Neuronal stem cell (in vitro differentiated cells): Measurements from ENCODE around the gene GPATCH4.

ENCODE experiments used
- DNase-seq: peaks from one replicate; pipeline ENCODE4 v3.0.0-alpha.2; 2013; ENCODE audit warnings: low spot score
- H2AFZ ChIP-seq: one replicate; pipeline ENCODE4 v1.6.1; 2013; ENCODE audit warnings: mild to moderate bottlenecking, low read length, inconsistent platforms
- H2AK5ac ChIP-seq: 2 replicates; pipeline ENCODE4 v1.6.1; 2013; ENCODE audit warnings: low read depth, mild to moderate bottlenecking, inconsistent platforms, low read length, moderate library complexity, mixed read lengths
- H2BK120ac ChIP-seq: 2 replicates; pipeline ENCODE4 v1.6.1; 2013; ENCODE audit warnings: low read depth, mild to moderate bottlenecking, inconsistent platforms, low read length, moderate library complexity, mixed read lengths
- H2BK12ac ChIP-seq: one replicate; pipeline ENCODE4 v1.6.1; 2013; ENCODE audit warnings: low read length, inconsistent platforms
- H2BK15ac ChIP-seq: 2 replicates; pipeline ENCODE4 v1.6.1; 2013; ENCODE audit warnings: mild to moderate bottlenecking, low read length, inconsistent platforms, mixed read lengths
- H2BK5ac ChIP-seq: one replicate; pipeline ENCODE4 v1.6.1; 2013; ENCODE audit warnings: inconsistent platforms, mild to moderate bottlenecking, low read length, moderate library complexity
- H3K14ac ChIP-seq: one replicate; pipeline ENCODE4 v1.6.1; 2013; ENCODE audit warnings: low read length, inconsistent platforms
- H3K18ac ChIP-seq: 2 replicates; pipeline ENCODE4 v1.6.1; 2013; ENCODE audit warnings: low read length, inconsistent platforms
- H3K23ac ChIP-seq: 2 replicates; pipeline ENCODE4 v1.6.1; 2013; ENCODE audit warnings: low read depth, mild to moderate bottlenecking, mixed read lengths, low read length, inconsistent platforms; ENCODE audit not compliant: poor library complexity
- H3K27ac ChIP-seq: replicated peaks from 3 replicates; pipeline ENCODE4 v1.5.1; 2013; ENCODE audit warnings: low read length, inconsistent platforms
- H3K27me3 ChIP-seq, 3 experiments: 2 replicates each; pipeline ENCODE4 v1.6.1; 2013; ENCODE audit warnings: low read length in 3 of 3, mild to moderate bottlenecking in 2 of 3, inconsistent platforms in 1 of 3, low read depth in 1 of 3, mixed read lengths in 1 of 3, moderate library complexity in 1 of 3; ENCODE audit not compliant: control insufficient read depth in 3 of 3, insufficient read depth in 3 of 3
- H3K36me3 ChIP-seq, 2 donors: replicated peaks in 1 of 2; 2 replicates each; pipeline ENCODE4 v1.6.1; 2013; ENCODE audit warnings: low read length in 2 of 2; ENCODE audit not compliant: control insufficient read depth in 2 of 2, insufficient read depth in 2 of 2
- H3K4ac ChIP-seq: 2 replicates; pipeline ENCODE4 v1.6.1; 2013; ENCODE audit warnings: inconsistent platforms, mild to moderate bottlenecking, low read length, moderate library complexity
- H3K4me1 ChIP-seq, 2 donors: 1 replicate in 1 of 2; 2 replicates in 1 of 2; pipeline ENCODE4 v1.6.1; 2013; ENCODE audit warnings: low read length in 2 of 2, low read depth in 1 of 2; ENCODE audit not compliant: control insufficient read depth in 2 of 2, insufficient read depth in 1 of 2
- H3K4me2 ChIP-seq: one replicate; pipeline ENCODE4 v1.6.1; 2013; ENCODE audit warnings: mild to moderate bottlenecking, low read length, inconsistent platforms; ENCODE audit not compliant: insufficient read depth, poor library complexity, severe bottlenecking
- H3K4me3 ChIP-seq, 2 donors: 2 replicates each; pipeline ENCODE4 v1.5.1; 2013; ENCODE audit warnings: low read length in 2 of 2, mild to moderate bottlenecking in 2 of 2, inconsistent platforms in 1 of 2, moderate library complexity in 1 of 2
- H3K79me1 ChIP-seq: one replicate; pipeline ENCODE4 v1.6.1; 2013; ENCODE audit warnings: low read depth, mild to moderate bottlenecking, inconsistent platforms, low read length, moderate library complexity
- H3K9ac ChIP-seq: one replicate; pipeline ENCODE4 v1.6.1; 2013; ENCODE audit warnings: mild to moderate bottlenecking, low read depth, low read length, inconsistent platforms; ENCODE audit not compliant: poor library complexity
- H3K9me3 ChIP-seq, 2 donors: replicated peaks in 1 of 2; 2 replicates each; pipeline versions ENCODE3 to v1.6.1; 2013; ENCODE audit warnings: low read length in 2 of 2, mild to moderate bottlenecking in 2 of 2, inconsistent platforms in 1 of 2, low read depth in 1 of 2, mixed read lengths in 1 of 2, moderate library complexity in 1 of 2; ENCODE audit not compliant: control insufficient read depth in 2 of 2, insufficient read depth in 1 of 2
- H4K8ac ChIP-seq: one replicate; pipeline ENCODE4 v1.6.1; 2013; ENCODE audit warnings: low read depth, mild to moderate bottlenecking, inconsistent platforms, low read length, moderate library complexity
- H4K91ac ChIP-seq: one replicate; pipeline ENCODE4 v1.6.1; 2013; ENCODE audit warnings: low read length, low read depth, mild to moderate bottlenecking, inconsistent platforms; ENCODE audit not compliant: poor library complexity
- WGBS, 2 donors: extraction: QIAGEN DNeasy Blood & Tissue Kit; methylation state at CpG; one replicate each; pipeline ENCODE4 v1.1.7; 2013; ENCODE audit warnings: missing lambda C conversion rate in 2 of 2, mixed read lengths in 1 of 2; ENCODE audit not compliant: insufficient read length in 2 of 2, insufficient replicate concordance in 1 of 2; ENCODE audit errors: extremely low coverage in 2 of 2; 5-methylcytosine and 5-hydroxymethylcytosine counted together

GPATCH4 gene

GRCh38 chr1:156598731-156599432 is 2.4 kb downstream of the GPATCH4 start:
- Histone ChIP-seq H3K23ac (no peak overlapping the region), H3K18ac (no peak overlapping the region), H3K14ac (no peak overlapping the region), H3K4me3 (no peak overlapping the region), H3K9me3 (no peaks in the 10 kb centered on the region), H3K36me3 (peaks cover 36 to 59% of the 10 kb centered on the region in 2 donors), H3K4ac (no peak overlapping the region), H2BK5ac (no peak overlapping the region), H3K27ac (no peak overlapping the region), H4K91ac (no peak overlapping the region), H2BK15ac (no peak overlapping the region), H3K4me1 (peaks cover 5 to 12% of the 10 kb centered on the region in 2 donors), H4K8ac (no peak overlapping the region), H2AFZ (no peak overlapping the region), H3K79me1 (peaks cover 4% of the 10 kb centered on the region), H2AK5ac (no peak overlapping the region), H3K9ac (no peak overlapping the region), H2BK120ac (no peak overlapping the region), H3K27me3 (no peaks in the 10 kb centered on the region), H3K4me2 (no peak overlapping the region), H2BK12ac (no peak overlapping the region)
- WGBS, 2 donors = no CpG with 5 or more reads among the region's 4 CpGs
- DNase-seq = no peak

- H2AFZ ChIP-seq = no peak overlapping the region
- H3K79me1 ChIP-seq = peaks cover 4% of the 10 kb centered on the region
- H2BK15ac ChIP-seq = no peak overlapping the region
- DNase-seq = no peak
- no peaks in the 10 kb centered on the region for H3K9me3 ChIP-seq
- no CpG with 5 or more reads among the region's 5 CpGs for WGBS, 2 donors
- no peak overlapping the region for H2BK5ac ChIP-seq
- peaks cover 5 to 12% of the 10 kb centered on the region in 2 donors for H3K4me1 ChIP-seq
- no peak overlapping the region for H3K14ac ChIP-seq
- H3K18ac ChIP-seq = no peak overlapping the region
- H3K4me2 ChIP-seq = no peak overlapping the region
- no peak overlapping the region for H3K4ac ChIP-seq
- no peak overlapping the region for H3K23ac ChIP-seq
- H3K9ac ChIP-seq = no peak overlapping the region
- H2AK5ac ChIP-seq = no peak overlapping the region
- no peak overlapping the region for H4K91ac ChIP-seq
- H3K4me3 ChIP-seq = no peak overlapping the region
- no peaks in the 10 kb centered on the region for H3K27me3 ChIP-seq
- H3K27ac ChIP-seq = no peak overlapping the region
- no peak overlapping the region for H4K8ac ChIP-seq
- peaks cover 41 to 66% of the 10 kb centered on the region in 2 donors for H3K36me3 ChIP-seq
- H2BK12ac ChIP-seq = no peak overlapping the region
- H2BK120ac ChIP-seq = no peak overlapping the region
Measured at GRCh38 chr1:156598125-156598524, 3.2 kb downstream of the GPATCH4 start.

GRCh38 chr1:156596426-156596825 is 4.9 kb downstream of the GPATCH4 start:
- no peak overlapping the region for H2BK5ac ChIP-seq
- peaks cover 43 to 74% of the 10 kb centered on the region in 2 donors for H3K36me3 ChIP-seq
- WGBS, 2 donors = no CpG with 5 or more reads among the region's 3 CpGs

DNA sequence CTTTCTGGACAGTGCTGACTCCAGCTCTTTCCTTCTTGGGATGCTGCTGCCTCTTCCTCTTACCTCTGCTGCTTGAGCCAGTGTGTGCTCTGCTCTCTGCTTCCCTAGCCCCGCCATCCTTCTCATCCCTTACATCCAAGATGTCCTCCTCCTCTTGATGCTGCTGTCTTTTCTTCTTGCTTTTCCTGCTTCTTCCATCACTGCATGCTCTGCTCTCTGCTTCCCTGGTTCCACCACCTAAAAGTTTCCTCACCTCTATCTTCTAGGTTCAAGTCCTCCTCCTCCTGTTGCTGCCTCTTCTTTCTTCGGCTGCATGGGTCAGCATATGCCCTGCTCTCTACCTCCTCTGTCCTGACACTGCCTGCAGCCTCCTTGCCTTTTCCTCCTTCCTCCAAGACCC is 6.3 kb downstream of the GPATCH4 start:
- no peak overlapping the region for H3K14ac ChIP-seq
- H2BK120ac ChIP-seq = no peak overlapping the region
- H3K27ac ChIP-seq = no peak overlapping the region
- H3K23ac ChIP-seq = no peak overlapping the region
- H3K9me3 ChIP-seq = no peaks in the 10 kb centered on the region
- H2BK15ac ChIP-seq = no peak overlapping the region
- peaks cover 5% of the 10 kb centered on the region for H3K79me1 ChIP-seq
- no peak overlapping the region for H2BK5ac ChIP-seq
- H3K4me3 ChIP-seq = no peak overlapping the region
- no peak overlapping the region for H3K4me2 ChIP-seq
- H3K27me3 ChIP-seq = no peaks in the 10 kb centered on the region
- peaks cover 43 to 74% of the 10 kb centered on the region in 2 donors for H3K36me3 ChIP-seq
- no peak overlapping the region for H4K91ac ChIP-seq
- no peak overlapping the region for H2AK5ac ChIP-seq
- H3K4ac ChIP-seq = no peak overlapping the region
- no peak overlapping the region for H2BK12ac ChIP-seq
- H2AFZ ChIP-seq = no peak overlapping the region
- no peak for DNase-seq
- H3K9ac ChIP-seq = peak overlapping the region; percentile 57
- no peak overlapping the region for H3K18ac ChIP-seq
- peaks cover 5 to 14% of the 10 kb centered on the region in 2 donors for H3K4me1 ChIP-seq
- no peak overlapping the region for H4K8ac ChIP-seq
- WGBS, 2 donors = no CpG with 5 or more reads among the region's 2 CpGs

More at GRCh38 chr1:156596426-156596825, 4.9 kb downstream of the GPATCH4 start:
- no peak overlapping the region for H3K23ac ChIP-seq
- H4K91ac ChIP-seq = no peak overlapping the region
- no peak overlapping the region for H4K8ac ChIP-seq
- H3K9ac ChIP-seq = no peak overlapping the region
- H3K14ac ChIP-seq = no peak overlapping the region
- no peak overlapping the region for H2AK5ac ChIP-seq
- no peaks in the 10 kb centered on the region for H3K9me3 ChIP-seq
- no peak overlapping the region for H3K18ac ChIP-seq
- H3K4ac ChIP-seq = no peak overlapping the region
- no peak for DNase-seq
- H3K4me2 ChIP-seq = no peak overlapping the region
- peaks cover 7 to 14% of the 10 kb centered on the region in 2 donors for H3K4me1 ChIP-seq
- no peak overlapping the region for H3K27ac ChIP-seq
- no peaks in the 10 kb centered on the region for H3K27me3 ChIP-seq
- no peak overlapping the region for H2BK15ac ChIP-seq
- no peak overlapping the region for H2BK120ac ChIP-seq
- no peak overlapping the region for H2BK12ac ChIP-seq
- H2AFZ ChIP-seq = no peak overlapping the region
- H3K79me1 ChIP-seq = peaks cover 7% of the 10 kb centered on the region
- H3K4me3 ChIP-seq = no peak overlapping the region
